Right lobe of liver (tissue), 6 donors: ENCODE results near the gene CTDSPL2. TPM values are rescaled to one million over a fixed set of nuclear protein-coding genes. Genes with fewer than 3 reads are reported as not detected.

ENCODE experiments used
- ATAC-seq, 4 donors: fragments of 200-7000 bp; cut with Tn5 transposase; one replicate each; pipeline ENCODE4 v1.9.1; 2020; ENCODE audit warnings: mild to moderate bottlenecking in 4 of 4, moderate library complexity in 4 of 4
- DNase-seq, 3 donors: peaks; one replicate each; pipeline ENCODE4 v3.0.0-alpha.2; 2020
- H3K27ac ChIP-seq, 3 donors: fragments of 200-600 bp; one replicate each; pipeline ENCODE4 v1.8.0; 2022
- H3K27me3 ChIP-seq, 2 donors: fragments of 200-600 bp; one replicate each; pipeline ENCODE4 v1.8.0; 2022
- H3K36me3 ChIP-seq, 4 donors: fragments of 200-600 bp; sonication (generic) in 1 of 4; one replicate each; pipeline versions ENCODE4 v1.5.1 to v1.8.0; 2017 to 2022; ENCODE audit warnings: control low read depth in 1 of 4
- H3K4me1 ChIP-seq, 4 donors: fragments of 200-600 bp; sonication (generic) in 1 of 4; one replicate each; pipeline versions ENCODE4 v1.5.1 to v1.8.0; 2017 to 2022; ENCODE audit warnings: control low read depth in 1 of 4
- H3K4me3 ChIP-seq, 3 donors: fragments of 200-600 bp; one replicate each; pipeline ENCODE4 v1.8.0; 2022
- H3K9me3 ChIP-seq, 4 donors: fragments of 200-600 bp; sonication (generic) in 1 of 4; one replicate each; pipeline versions ENCODE4 v1.5.1 to v1.8.0; 2017 to 2022; ENCODE audit warnings: control low read depth in 1 of 4
- POLR2A ChIP-seq: fragments of 450-650 bp; IDR thresholded peaks from one replicate; pipeline ENCODE4 v1.6.1; 2017; ENCODE audit warnings: antibody characterized with exemption, mild to moderate bottlenecking
- WGBS: methylation state at CpG from one replicate; pipeline ENCODE4 v1.1.6; 2018; ENCODE audit warnings: low coverage, low lambda C conversion rate; ENCODE audit not compliant: insufficient coverage; ENCODE audit errors: missing lambda C conversion rate; 5-methylcytosine and 5-hydroxymethylcytosine counted together
- intact Hi-C, 2 donors: fragments of 100-400 bp; cut with DNase I; formaldehyde crosslinking; loops; one replicate each; pipeline versions ENCODE4 v1.11.2 to v1.14.1; 2022
- total RNA-seq, 6 experiments: library from RNA; depleted of rRNA in 2 of 6; stranded (reverse); fragments of >200 nt in 2 of 6; fragmentation: NEBNext Ultra II Directional in 3 of 6; extraction: Animal tissue kit (Norgen Biotek cat#: 25700) in 3 of 6; gene quantifications; one replicate each; pipeline versions ENCODE4 v1.1.0 to v1.2.4, GENCODE V29; 2016 to 2023
- TF ChIP-seq, protein P1 (sequence below), 4 donors: fragments of 200-600 bp in 3 of 4; fragments of 450-650 bp in 1 of 4; IDR thresholded peaks; one replicate each; pipeline versions ENCODE4 v1.5.1 to v1.8.0; 2016 to 2022; ENCODE audit warnings: antibody characterized with exemption in 4 of 4, mild to moderate bottlenecking in 2 of 4
- donor health status: DM: no; HTN: yes; CAD: no.
- donor health status: DM: no; HTN: no; CAD: no.
- donor health status: DM: no; HTN: no; CAD: no.
- donor health status: DM: no; HTN: yes; CAD: no.
- donor health status: DM: no; HTN: yes; CAD: no.

Gene CTDSPL2
- total RNA-seq, 6 experiments from 2014 or later: 7.6 to 26.1 (median 15.0) TPM

DNA sequence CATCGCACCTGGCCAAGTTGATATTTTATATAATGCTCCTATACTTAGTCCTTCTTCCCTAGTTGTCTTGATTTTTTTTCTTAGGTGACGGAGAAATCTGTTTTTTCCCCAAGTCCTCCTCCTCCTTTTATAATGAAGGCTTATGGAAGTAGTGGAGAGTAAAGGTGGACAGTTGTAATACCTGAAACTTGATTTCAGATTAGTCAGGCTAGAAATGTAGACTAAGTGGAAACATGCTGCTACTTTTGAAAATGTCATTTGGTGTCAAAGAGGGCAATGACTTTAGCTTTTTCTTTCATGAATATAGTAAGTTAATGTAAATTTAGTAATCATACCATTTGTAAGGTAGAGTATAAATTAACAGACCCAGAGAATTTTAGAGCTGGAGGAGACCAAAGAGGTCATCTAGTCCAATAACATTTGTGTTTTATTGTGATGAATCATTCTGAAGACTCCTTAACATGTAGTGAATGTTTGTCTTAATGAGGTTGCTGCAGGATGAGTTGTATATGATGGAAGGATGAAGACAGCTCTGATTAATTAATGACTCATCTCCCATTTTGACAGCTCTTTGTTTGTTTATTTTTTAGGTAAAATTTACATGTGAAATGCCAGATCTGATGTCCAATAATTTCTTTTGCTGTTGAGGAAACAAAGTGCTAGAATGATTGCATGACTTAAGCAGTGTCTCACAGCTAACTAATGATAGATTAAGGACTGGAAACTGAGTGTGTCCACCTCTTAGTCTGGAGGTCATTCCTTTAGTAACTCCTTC lies 8.7 kb downstream of the CTDSPL2 start:
- H3K4me3 ChIP-seq: no peak overlapping the region
- no peak overlapping the region for H3K27ac ChIP-seq
- no peaks in the 10 kb centered on the region for H3K36me3 ChIP-seq
- no peaks in the 10 kb centered on the region for H3K4me1 ChIP-seq
- intact Hi-C loops: no loop called here
- no peak for TF ChIP-seq POLR2A
- TF ChIP-seq, protein P1, sequence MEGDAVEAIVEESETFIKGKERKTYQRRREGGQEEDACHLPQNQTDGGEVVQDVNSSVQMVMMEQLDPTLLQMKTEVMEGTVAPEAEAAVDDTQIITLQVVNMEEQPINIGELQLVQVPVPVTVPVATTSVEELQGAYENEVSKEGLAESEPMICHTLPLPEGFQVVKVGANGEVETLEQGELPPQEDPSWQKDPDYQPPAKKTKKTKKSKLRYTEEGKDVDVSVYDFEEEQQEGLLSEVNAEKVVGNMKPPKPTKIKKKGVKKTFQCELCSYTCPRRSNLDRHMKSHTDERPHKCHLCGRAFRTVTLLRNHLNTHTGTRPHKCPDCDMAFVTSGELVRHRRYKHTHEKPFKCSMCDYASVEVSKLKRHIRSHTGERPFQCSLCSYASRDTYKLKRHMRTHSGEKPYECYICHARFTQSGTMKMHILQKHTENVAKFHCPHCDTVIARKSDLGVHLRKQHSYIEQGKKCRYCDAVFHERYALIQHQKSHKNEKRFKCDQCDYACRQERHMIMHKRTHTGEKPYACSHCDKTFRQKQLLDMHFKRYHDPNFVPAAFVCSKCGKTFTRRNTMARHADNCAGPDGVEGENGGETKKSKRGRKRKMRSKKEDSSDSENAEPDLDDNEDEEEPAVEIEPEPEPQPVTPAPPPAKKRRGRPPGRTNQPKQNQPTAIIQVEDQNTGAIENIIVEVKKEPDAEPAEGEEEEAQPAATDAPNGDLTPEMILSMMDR (IDR thresholded peaks at IDR 0.05): no peak
- DNase-seq: no peak
- no peaks in the 10 kb centered on the region for H3K9me3 ChIP-seq
- no peak for ATAC-seq
- no peaks in the 10 kb centered on the region for H3K27me3 ChIP-seq
- WGBS: 94% methylated on average over 2 of the region's 2 CpGs

- ATAC-seq (no peak), DNase-seq (no peak)
- Histone ChIP-seq H3K36me3 (no peaks in the 10 kb centered on the region), H3K4me3 (no peak overlapping the region), H3K27ac (no peak overlapping the region), H3K4me1 (no peaks in the 10 kb centered on the region), H3K27me3 (no peaks in the 10 kb centered on the region), H3K9me3 (no peaks in the 10 kb centered on the region)
- TF ChIP-seq, protein P1 (IDR thresholded peaks at IDR 0.05): no peak
- no peak for TF ChIP-seq POLR2A
- intact Hi-C loops: no loop called here
- 80% methylated on average over 1 of the region's 3 CpGs for WGBS
These were observed 11.0 kb downstream of the CTDSPL2 start for GRCh38 chr15:44438402-44438801.

- Histone ChIP-seq H3K9me3 (no peaks in the 10 kb centered on the region), H3K27me3 (no peaks in the 10 kb centered on the region), H3K27ac (no peak overlapping the region), H3K36me3 (no peaks in the 10 kb centered on the region), H3K4me1 (no peaks in the 10 kb centered on the region), H3K4me3 (no peak overlapping the region)
- TF ChIP-seq, protein P1 (IDR thresholded peaks at IDR 0.05): no peak
- no peak for TF ChIP-seq POLR2A
- intact Hi-C loops: no loop called here
- no peak for DNase-seq
- 73% methylated on average over 4 of the region's 5 CpGs for WGBS
- ATAC-seq: no peak
These were observed 13.7 kb downstream of the CTDSPL2 start for GRCh38 chr15:44441095-44441501.

DNA sequence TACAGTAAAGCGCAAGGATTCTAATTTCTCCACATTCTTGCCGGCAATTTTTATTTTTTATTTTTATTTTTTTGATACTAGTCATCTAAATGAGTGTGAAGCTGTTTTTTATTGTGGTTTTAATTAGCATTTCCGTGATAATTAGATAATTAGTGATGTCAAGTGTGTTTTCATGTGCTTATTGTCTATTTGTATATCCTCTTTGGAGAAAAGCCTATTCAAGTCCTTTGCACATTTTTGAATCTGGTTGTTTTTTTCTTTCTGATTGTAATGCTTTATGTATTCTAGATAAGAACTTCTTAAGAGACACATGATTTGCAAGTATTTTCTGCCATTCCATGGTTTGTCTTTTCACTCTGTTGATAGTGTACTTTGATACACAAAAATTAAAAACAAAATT lies 16.1 kb downstream of the CTDSPL2 start:
- no peak overlapping the region for H3K27ac ChIP-seq
- H3K36me3 ChIP-seq: no peaks in the 10 kb centered on the region
- intact Hi-C loops: no loop called here
- no peaks in the 10 kb centered on the region for H3K27me3 ChIP-seq
- WGBS: 100% methylated on average over 3 of the region's 3 CpGs
- no peaks in the 10 kb centered on the region for H3K4me1 ChIP-seq
- H3K4me3 ChIP-seq: no peak overlapping the region
- TF ChIP-seq POLR2A: no peak
- TF ChIP-seq, protein P1 (IDR thresholded peaks at IDR 0.05): no peak
- DNase-seq: no peak
- ATAC-seq: no peak
- H3K9me3 ChIP-seq: no peaks in the 10 kb centered on the region
